Right lobe of liver (tissue), 4 donors: ENCODE results near the gene RPE.

ENCODE experiments used
- POLR2A ChIP-seq: fragments of 450-650 bp; IDR thresholded peaks from one replicate; pipeline ENCODE4 v1.6.1; 2017; ENCODE audit warnings: antibody characterized with exemption, mild to moderate bottlenecking
- TF ChIP-seq, protein P1 (sequence below), 4 donors: fragments of 200-600 bp in 3 of 4; fragments of 450-650 bp in 1 of 4; IDR thresholded peaks; one replicate each; pipeline versions ENCODE4 v1.5.1 to v1.8.0; 2016 to 2022; ENCODE audit warnings: antibody characterized with exemption in 4 of 4, mild to moderate bottlenecking in 2 of 4
- donor health status: DM: no; HTN: no; CAD: no.
- donor health status: DM: no; HTN: no; CAD: no.
- donor health status: DM: no; HTN: yes; CAD: no.

DNA sequence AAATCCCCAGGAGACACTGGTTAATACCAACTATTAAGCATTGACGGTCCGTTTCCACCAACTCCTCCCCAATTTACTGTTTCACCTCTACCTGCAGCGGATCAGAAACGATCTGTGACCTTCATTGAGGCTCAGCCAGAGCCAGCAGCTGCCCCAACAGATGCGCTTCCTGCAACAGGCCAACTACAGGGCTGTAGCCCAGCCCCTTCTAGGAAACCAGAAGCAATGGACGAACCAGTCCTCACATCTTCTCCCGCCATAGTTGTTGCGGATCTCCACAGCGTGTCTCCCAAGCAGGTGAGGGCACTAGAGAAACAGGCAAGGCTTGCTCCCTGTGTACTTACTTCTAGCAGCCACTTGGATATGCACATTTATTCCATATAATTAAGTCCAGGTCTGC, 8.5 kb upstream of the RPE start:
- TF ChIP-seq, protein P1, sequence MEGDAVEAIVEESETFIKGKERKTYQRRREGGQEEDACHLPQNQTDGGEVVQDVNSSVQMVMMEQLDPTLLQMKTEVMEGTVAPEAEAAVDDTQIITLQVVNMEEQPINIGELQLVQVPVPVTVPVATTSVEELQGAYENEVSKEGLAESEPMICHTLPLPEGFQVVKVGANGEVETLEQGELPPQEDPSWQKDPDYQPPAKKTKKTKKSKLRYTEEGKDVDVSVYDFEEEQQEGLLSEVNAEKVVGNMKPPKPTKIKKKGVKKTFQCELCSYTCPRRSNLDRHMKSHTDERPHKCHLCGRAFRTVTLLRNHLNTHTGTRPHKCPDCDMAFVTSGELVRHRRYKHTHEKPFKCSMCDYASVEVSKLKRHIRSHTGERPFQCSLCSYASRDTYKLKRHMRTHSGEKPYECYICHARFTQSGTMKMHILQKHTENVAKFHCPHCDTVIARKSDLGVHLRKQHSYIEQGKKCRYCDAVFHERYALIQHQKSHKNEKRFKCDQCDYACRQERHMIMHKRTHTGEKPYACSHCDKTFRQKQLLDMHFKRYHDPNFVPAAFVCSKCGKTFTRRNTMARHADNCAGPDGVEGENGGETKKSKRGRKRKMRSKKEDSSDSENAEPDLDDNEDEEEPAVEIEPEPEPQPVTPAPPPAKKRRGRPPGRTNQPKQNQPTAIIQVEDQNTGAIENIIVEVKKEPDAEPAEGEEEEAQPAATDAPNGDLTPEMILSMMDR (IDR thresholded peaks at IDR 0.05): no peak
- TF ChIP-seq POLR2A: no peak
